C4-2B (cell line): ENCODE results near the gene ERBB4.

Experiments
- H3K27ac ChIP-seq: fragments of 450-650 bp; 2 replicates; pipeline ENCODE4 v1.5.1; 2017
- CTCF ChIP-seq: fragments of 450-650 bp; conservative IDR thresholded peaks from 2 replicates; pipeline ENCODE4 v1.5.1; 2017; ENCODE audit warnings: mild to moderate bottlenecking
- ZFX ChIP-seq: fragments of 450-650 bp; IDR thresholded peaks from 2 replicates; pipeline ENCODE4 v1.6.1; 2017

The ERBB4 gene

GRCh38 chr2:211748339-211748738 lies 790.3 kb downstream of the ERBB4 start:
- H3K27ac ChIP-seq: no peak overlapping the region
- TF ChIP-seq ZFX: no peak
- no peak for TF ChIP-seq CTCF

GRCh38 chr2:211745295-211746097 lies 793.1 kb downstream of the ERBB4 start:
- no peak overlapping the region for H3K27ac ChIP-seq
- peak; percentile 88 for TF ChIP-seq CTCF
- TF ChIP-seq ZFX: no peak

GRCh38 chr2:211744379-211744778 lies 794.2 kb downstream of the ERBB4 start:
- no peak overlapping the region for H3K27ac ChIP-seq
- no peak for TF ChIP-seq CTCF
- no peak for TF ChIP-seq ZFX

- no peak overlapping the region for H3K27ac ChIP-seq
- TF ChIP-seq ZFX: no peak
- TF ChIP-seq CTCF: no peak
Observed at GRCh38 chr2:211741966-211742365, 796.6 kb downstream of the ERBB4 start.

GRCh38 chr2:211737282-211737681 lies 801.3 kb downstream of the ERBB4 start:
- TF ChIP-seq ZFX (no peak), CTCF (no peak)
- H3K27ac ChIP-seq: no peak overlapping the region

GRCh38 chr2:211730215-211730614 lies 808.4 kb downstream of the ERBB4 start:
- no peak overlapping the region for H3K27ac ChIP-seq
- TF ChIP-seq CTCF (no peak), ZFX (no peak)

- TF ChIP-seq CTCF (no peak), ZFX (no peak)
- no peak overlapping the region for H3K27ac ChIP-seq
Observed at GRCh38 chr2:211729433-211729832, 809.2 kb downstream of the ERBB4 start.
